Gastroesophageal sphincter (tissue), 3 donors: Measurements from ENCODE around the gene QKI.

Experiments
- CTCF ChIP-seq, 4 experiments: fragments of 200-600 bp in 2 of 4; fragments of 450-650 bp in 2 of 4; sonication (generic) in 1 of 4; IDR thresholded peaks; one replicate each; pipeline ENCODE4 v1.5.1; 2017 to 2019; ENCODE audit warnings: antibody characterized with exemption in 4 of 4, mild to moderate bottlenecking in 2 of 4, moderate library complexity in 2 of 4
- EP300 ChIP-seq: sonication (generic); formaldehyde crosslinking; IDR thresholded peaks from one replicate; pipeline ENCODE4 v1.6.1; 2017; ENCODE audit warnings: antibody characterized with exemption, mild to moderate bottlenecking
- POLR2A ChIP-seq, 2 donors: fragments of 450-650 bp; IDR thresholded peaks; one replicate each; pipeline ENCODE4 v1.6.1; 2017; ENCODE audit warnings: antibody characterized with exemption in 2 of 2, mild to moderate bottlenecking in 2 of 2, moderate library complexity in 1 of 2
- POLR2AphosphoS5 ChIP-seq: sonication (generic); formaldehyde crosslinking; IDR thresholded peaks from one replicate; pipeline ENCODE4 v1.6.1; 2017; ENCODE audit warnings: antibody characterized with exemption

- no peak for TF ChIP-seq CTCF (IDR thresholded peaks at IDR 0.05)
- no peak for TF ChIP-seq POLR2A (IDR thresholded peaks at IDR 0.05)
- TF ChIP-seq POLR2AphosphoS5, result no peak
- TF ChIP-seq EP300, result no peak
Observed at GRCh38 chr6:163367497-163368183, 46.9 kb upstream of the QKI start.
